Activated gamma-delta T cell treated with Interleukin-2 at 50 U/mL for 16 hours (primary cell): Measurements from ENCODE around the gene MTHFD1L.

Source experiments
- DNase-seq: peaks from one replicate; pipeline ENCODE4 v3.0.0-alpha.2; 2020

MTHFD1L gene

DNA sequence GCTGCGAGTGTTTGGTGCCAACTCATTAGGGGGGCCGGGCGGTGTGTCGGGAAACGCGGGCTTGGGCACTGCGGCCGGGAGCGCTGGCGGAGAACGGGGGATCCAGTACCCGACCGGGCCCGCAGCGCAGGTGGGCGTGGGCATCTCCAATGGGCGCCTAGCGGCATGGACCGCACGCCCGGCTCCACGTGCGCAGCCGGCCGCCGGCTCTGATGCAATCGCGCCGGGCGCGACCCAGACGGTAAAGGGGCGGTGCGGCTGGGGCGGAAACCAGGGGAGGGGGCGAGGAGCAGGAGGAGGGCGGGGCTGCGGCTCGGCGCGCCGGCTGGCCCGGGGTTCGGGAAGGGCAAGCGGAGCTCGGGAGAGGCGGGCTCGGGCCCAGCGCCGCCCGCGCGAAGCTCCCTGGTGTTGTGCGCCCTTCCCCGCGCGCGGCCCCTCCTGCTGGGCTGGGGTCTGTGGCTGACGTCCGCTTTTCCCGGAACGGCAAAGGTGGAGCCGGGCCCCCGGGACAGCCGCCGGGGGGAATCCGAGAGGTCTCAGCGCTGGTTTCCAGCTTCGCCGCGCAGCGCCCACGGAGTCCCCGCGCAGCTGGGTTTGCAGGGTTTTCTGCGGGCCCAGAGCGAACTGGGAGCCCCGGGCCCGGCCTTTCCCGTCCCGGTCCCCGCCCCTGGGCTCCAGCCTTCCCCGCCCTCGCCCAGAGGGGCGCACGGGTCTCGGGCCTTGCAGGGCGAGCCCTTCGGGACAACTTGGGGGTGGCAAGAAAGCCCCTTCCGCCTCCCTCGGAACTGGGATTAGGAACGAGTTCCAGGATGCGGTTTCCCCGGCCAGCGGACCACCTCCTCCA, 867 bp downstream of the MTHFD1L start:
- peak; percentile 64 for DNase-seq

DNA sequence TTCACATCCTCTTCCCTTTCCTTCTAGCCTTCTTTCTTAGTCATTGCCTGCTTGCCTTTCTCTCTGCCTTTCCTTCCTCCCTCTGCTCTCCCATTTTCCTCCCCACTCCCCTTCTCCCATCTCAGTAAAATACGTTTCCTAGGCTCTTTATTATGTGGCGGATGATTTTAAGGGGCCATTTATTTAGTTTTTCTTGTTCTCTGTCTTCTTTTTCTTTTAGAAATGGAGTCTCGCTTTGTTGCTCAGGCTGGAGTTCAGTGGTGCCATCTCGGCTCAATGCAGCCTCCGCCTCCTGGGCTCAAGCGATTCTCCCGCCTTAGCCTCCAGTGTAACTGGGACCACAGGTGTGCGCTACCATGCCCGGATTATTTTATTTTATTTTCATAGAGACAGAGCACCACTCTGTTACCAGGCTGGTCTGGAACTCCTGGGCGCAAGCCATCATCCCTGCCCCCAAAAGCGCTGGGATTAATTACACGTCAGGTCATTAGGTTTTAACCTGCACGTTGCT, 1.5 kb downstream of the MTHFD1L start:
- DNase-seq: no peak

DNA sequence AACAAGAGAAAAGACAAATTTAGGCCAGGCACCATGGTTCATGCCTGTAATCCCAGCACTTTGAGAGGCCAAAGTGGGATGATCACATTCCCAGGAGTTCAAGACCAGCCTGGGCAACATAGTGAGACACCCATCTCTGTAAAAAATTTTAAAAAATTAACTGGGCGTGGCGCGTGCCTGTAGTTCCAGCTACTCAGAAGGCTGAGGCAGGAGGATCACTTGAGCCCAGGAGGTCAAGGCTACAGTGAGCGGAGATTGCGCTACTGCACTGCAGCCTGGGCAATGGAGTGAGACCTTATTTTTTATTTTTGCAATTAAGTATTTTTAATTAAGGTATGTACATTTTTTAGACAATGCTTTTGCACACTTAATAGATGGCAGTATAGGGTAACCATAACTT, 3.3 kb downstream of the MTHFD1L start:
- no peak for DNase-seq

GRCh38 chr6:150874179-150874578, 8.7 kb downstream of the MTHFD1L start:
- DNase-seq: no peak

GRCh38 chr6:150875841-150876240, 10.3 kb downstream of the MTHFD1L start:
- DNase-seq: no peak

- no peak for DNase-seq
Measured at GRCh38 chr6:150876598-150876997, 11.1 kb downstream of the MTHFD1L start.

DNA sequence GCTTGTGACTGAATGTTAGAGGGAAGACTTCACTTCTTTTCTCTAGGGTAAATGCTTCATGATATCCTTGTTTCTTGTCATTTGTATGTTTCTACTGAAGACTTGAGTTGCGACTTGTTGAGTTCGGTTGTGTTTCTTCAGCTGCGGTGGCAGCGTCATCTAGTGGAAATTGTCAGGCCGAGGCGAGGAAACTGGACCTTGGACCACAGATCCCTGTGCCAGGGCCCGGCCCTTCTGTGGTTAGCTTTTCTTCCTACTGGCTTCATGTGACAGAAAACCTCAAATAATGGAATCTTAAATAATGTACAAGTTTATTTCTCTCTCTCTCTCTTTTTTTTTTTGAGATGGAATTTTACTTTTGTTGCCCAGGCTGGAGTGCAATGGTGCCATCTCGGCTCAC, 12.4 kb downstream of the MTHFD1L start:
- DNase-seq: no peak

DNA sequence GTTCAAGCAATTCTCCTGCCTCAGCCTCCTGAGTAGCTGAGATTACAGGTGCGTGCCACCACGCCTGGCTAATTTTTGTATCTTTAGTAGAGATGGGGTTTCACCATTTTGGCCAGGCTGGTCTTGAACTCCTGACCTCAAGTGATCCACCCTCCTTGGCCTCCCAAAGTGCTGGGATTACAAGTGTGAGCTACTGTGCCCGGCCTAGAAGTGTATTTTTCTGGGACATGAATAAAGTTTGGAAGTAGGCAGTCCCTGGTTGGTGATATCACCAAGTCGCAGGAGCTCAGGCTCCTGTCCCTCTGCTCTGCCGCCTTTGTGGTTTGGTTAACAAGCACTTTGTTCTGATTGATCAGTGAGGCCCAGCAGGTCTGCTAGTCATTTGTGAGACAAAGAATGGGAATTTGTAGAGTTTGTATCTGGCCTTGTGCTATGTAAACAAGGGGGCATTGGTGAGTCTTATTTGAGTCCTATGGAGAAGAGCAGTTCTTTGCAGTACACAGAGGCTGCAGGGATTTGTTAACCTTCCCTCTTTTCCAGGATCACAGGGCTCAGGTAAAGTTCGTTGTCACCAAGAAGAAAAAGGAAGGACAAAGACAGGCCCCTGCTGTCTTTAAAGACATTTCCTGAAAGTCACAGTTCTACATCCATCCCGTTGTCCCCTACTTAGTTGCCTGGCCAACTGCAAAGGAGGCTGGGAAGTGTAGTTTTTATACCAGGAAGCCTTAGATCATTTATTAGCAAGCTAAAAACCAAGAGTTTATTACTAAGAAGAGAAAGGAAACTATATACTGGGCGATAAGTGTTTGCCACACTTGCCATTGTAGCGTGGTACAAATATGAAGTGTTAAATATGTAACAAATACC, 13.1 kb downstream of the MTHFD1L start:
- DNase-seq: no peak

GRCh38 chr6:150880336-150880735, 14.8 kb downstream of the MTHFD1L start:
- no peak for DNase-seq

DNA sequence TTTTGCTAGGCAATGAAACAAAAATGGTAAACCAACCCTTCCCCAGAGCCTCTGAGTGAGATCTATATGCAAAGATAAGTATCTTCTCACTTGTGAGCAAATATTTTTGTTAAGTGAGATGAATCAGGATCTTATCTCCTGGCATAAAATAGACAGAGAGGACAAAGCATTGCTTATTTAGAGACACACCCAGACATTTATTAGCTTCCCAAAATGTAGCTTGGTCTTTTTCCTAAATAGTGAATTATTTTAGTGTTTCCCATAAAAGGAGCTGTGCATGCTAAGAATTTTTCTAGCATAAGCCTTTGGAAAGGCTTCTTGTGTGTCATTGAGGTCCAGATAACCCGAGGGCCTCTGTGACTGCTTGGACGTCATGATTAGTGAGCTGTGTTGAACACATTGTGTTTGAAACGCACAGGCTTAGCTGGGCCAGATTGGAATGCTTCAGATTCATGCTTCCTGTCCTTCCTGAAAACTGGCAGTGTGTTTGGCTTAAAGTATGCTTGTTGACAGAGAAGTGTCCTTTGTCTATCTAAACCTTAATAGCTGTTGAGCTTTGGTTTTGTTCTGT, 16.5 kb downstream of the MTHFD1L start:
- DNase-seq: no peak

GRCh38 chr6:150883521-150883920, 18.0 kb downstream of the MTHFD1L start:
- no peak for DNase-seq

GRCh38 chr6:150886155-150886554, 20.7 kb downstream of the MTHFD1L start:
- DNase-seq: no peak

DNA sequence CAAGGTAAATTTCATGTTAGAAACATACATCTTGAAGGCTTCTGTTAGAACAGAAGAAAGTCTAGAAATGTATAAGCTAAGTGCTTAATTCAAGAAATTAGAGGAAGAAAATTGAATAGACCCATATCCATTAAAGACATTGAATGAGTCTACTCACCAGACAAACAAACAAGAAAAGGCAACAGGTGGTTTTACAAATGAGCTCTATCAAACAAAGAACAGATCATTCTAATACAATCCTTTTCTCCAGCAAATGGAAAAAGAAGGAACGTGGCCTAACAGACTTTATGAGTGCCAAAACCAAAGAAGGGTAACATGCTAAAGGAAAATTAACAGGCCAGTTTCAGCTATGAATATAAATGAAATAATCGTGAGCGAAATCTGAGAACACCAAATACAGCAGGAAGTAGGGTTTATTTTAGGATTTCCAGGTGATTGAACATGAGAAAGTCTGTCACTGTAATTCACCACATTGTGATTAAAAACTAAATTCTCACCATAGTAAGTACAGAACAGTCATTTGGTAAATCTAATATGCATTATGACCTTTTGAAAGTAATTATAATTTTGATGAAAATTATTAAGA, 22.6 kb downstream of the MTHFD1L start:
- no peak for DNase-seq

- DNase-seq: no peak
Measured at GRCh38 chr6:150890346-150890745, 24.8 kb downstream of the MTHFD1L start.

GRCh38 chr6:150891888-150892485, 26.5 kb downstream of the MTHFD1L start:
- DNase-seq: peak; percentile 48

DNA sequence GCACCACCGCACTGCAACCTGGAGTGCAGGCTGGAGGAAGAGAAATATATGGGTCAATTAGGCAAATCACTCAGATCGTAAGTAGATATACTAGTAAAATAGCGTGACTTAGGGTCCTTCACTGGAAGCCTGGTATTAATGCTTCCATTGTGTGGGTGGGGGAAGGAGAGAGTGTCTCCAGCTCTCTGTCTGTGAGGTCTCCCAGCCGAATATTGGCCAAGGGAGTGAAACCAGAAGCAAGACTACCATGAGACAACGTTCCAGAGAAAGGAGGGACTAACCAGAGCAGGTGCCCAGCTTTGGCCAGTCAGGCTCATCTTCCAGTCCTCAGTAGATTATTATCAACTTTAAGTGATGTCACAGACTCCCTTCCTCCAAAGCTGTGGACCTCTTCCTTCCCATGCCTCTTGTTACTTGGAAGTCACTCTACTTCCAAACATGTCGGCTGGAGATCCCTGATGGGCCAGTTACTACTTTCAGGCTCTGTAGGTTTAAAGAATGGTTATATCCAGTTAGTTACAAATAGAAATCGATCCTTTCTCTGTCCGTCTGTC, 28.8 kb downstream of the MTHFD1L start:
- DNase-seq: no peak

DNA sequence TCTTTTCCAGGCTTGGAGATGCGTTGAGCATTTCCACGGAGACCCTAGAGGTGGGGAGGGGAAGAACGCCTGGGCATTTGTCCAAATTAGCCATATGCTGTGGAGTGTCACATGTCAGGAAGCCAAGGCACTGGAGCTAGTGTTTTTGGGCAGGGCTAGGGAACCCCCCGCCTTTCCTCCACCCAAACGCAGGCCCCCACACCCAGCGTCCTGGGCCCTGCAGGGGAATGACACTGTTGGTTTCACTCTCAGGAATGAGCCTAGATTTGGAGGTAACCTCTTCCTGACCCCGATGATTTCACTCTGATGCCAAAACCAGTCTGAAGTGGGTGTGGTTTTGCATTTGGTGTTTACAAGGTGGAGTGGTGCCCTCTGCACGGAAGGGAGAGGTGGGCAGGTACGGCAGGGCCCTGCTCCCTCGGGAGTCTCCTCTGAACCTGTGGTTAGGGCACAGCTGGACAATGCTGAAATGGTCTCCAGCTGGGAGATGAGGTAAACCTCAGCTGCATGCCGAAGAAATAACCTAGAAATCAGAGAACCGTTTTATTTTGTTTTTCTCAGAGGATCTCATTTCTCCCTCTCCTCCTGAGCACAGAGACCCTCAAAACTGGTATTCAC, 29.5 kb downstream of the MTHFD1L start:
- no peak for DNase-seq

GRCh38 chr6:150895928-150896632, 30.6 kb downstream of the MTHFD1L start:
- no peak for DNase-seq

DNA sequence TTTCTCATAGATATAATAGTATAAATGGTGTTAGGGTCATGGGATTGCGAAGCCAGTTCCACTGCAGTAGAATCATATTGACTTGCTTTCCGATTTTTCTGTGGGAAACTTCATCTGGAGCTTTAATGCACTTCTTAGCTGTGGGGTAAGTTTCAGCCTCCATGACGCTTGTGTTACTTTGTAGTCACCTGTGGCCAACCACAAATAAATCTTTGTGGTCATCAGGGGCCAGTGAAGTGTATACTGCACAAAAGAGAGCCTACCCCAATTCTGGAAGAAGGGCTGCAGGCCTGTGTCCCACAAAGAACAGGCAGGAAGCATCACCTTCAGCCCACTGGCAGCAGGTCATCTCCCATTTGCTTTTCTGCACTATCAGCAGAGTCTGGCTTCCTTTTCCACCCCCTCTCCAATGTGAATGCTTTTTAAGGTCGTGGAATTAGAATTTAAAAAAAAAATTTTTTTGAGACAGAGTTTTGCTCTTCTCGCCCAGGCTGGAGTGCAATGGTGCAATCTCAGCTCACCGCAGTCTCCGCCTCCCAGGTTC, 32.0 kb downstream of the MTHFD1L start:
- DNase-seq: no peak

- DNase-seq: no peak
Measured at GRCh38 chr6:150898399-150899170, 33.1 kb downstream of the MTHFD1L start.
